WI38 (cell line): ENCODE data around the gene CT47B1.

ENCODE experiments used
- H3K4me3 ChIP-seq: 2 replicates; pipeline ENCODE4 v1.5.1; 2011; ENCODE audit warnings: low read depth, mild to moderate bottlenecking, control low read depth, low read length
- TF ChIP-seq, protein P1 (sequence below): IDR thresholded peaks from 2 replicates; pipeline ENCODE4 v1.5.1; 2012; ENCODE audit warnings: low read depth, mild to moderate bottlenecking, control low read depth, low read length

CT47B1 gene

GRCh38 chrX:120823556-120823955 lies 52.1 kb downstream of the CT47B1 start:
- TF ChIP-seq, protein P1, sequence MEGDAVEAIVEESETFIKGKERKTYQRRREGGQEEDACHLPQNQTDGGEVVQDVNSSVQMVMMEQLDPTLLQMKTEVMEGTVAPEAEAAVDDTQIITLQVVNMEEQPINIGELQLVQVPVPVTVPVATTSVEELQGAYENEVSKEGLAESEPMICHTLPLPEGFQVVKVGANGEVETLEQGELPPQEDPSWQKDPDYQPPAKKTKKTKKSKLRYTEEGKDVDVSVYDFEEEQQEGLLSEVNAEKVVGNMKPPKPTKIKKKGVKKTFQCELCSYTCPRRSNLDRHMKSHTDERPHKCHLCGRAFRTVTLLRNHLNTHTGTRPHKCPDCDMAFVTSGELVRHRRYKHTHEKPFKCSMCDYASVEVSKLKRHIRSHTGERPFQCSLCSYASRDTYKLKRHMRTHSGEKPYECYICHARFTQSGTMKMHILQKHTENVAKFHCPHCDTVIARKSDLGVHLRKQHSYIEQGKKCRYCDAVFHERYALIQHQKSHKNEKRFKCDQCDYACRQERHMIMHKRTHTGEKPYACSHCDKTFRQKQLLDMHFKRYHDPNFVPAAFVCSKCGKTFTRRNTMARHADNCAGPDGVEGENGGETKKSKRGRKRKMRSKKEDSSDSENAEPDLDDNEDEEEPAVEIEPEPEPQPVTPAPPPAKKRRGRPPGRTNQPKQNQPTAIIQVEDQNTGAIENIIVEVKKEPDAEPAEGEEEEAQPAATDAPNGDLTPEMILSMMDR, result no peak
- no peak overlapping the region for H3K4me3 ChIP-seq
